HEK293 (cell line): ENCODE results near the gene ERBB4.
A peak's percentile ranks its signal among the peaks of the same experiment; 100 is the strongest.

Source experiments
- CTCF ChIA-PET: fragments of 350-600 bp; formaldehyde crosslinking; extraction: SDS; loops from one replicate; lab custom pipeline; 2021; ENCODE audit warnings: antibody characterized with exemption; lab: Yijun Ruan, JAX
- POLR2A ChIA-PET: fragments of 300-600 bp; formaldehyde crosslinking; extraction: SDS; loops from one replicate; lab custom pipeline; 2020; ENCODE audit warnings: antibody characterized with exemption, inconsistent platforms; lab: Yijun Ruan, JAX
- H3K27ac ChIP-seq: fragments of 200-500 bp; sonication (Bioruptor generic); 2 replicates; pipeline ENCODE4 v1.5.1; 2014; ENCODE audit warnings: low read depth, low read length, control low read depth, inconsistent platforms; ENCODE audit errors: extremely low read depth
- H3K36me3 ChIP-seq, 2 experiments: fragments of 200-500 bp in 1 of 2; sonication (Bioruptor generic) in 1 of 2; 1 replicate in 1 of 2; 2 replicates in 1 of 2; pipeline ENCODE4 v1.5.1; 2014 to 2017; ENCODE audit warnings: inconsistent platforms in 2 of 2, low read length in 2 of 2; ENCODE audit not compliant: control insufficient read depth in 2 of 2, insufficient read depth in 1 of 2
- H3K4me1 ChIP-seq: fragments of 200-500 bp; sonication (Bioruptor generic); 2 replicates; pipeline ENCODE4 v1.5.1; 2014; ENCODE audit warnings: mild to moderate bottlenecking, low read length, inconsistent platforms; ENCODE audit not compliant: control insufficient read depth, insufficient read depth
- H3K4me3 ChIP-seq: 2 replicates; pipeline ENCODE4 v1.5.1; 2011; ENCODE audit warnings: low read depth, mild to moderate bottlenecking, control low read depth, low read length, moderate library complexity
- H3K9me3 ChIP-seq: fragments of 200-500 bp; sonication (Bioruptor generic); 2 replicates; pipeline ENCODE4 v1.5.1; 2014; ENCODE audit warnings: low read depth, low read length, inconsistent platforms; ENCODE audit not compliant: control insufficient read depth, insufficient read depth
- FEZF1 ChIP-seq: fragments of 450-650 bp; formaldehyde crosslinking; IDR thresholded peaks from 2 replicates; pipeline ENCODE4 v1.5.1; 2016; ENCODE audit warnings: missing biosample characterization, missing genetic modification characterization
- HOXC10 ChIP-seq: sonication (generic); formaldehyde crosslinking; IDR thresholded peaks from 2 replicates; pipeline ENCODE4 v1.8.1; 2023; ENCODE audit warnings: mild to moderate bottlenecking, missing genetic modification reagents
- PRDM1 ChIP-seq: fragments of 450-650 bp; formaldehyde crosslinking; IDR thresholded peaks from 2 replicates; pipeline ENCODE4; 2016; ENCODE audit warnings: missing biosample characterization, missing genetic modification characterization
- PRDM6 ChIP-seq: fragments of 450-650 bp; formaldehyde crosslinking; IDR thresholded peaks from 2 replicates; pipeline ENCODE4 v1.5.1; 2017; ENCODE audit warnings: missing biosample characterization, missing genetic modification characterization
- YY1 ChIP-seq: fragments of 450-650 bp; formaldehyde crosslinking; IDR thresholded peaks from 2 replicates; pipeline ENCODE4 v1.5.1; 2018; ENCODE audit warnings: missing biosample characterization, missing genetic modification characterization
- ZBTB11 ChIP-seq: fragments of 450-650 bp; formaldehyde crosslinking; conservative IDR thresholded peaks from 2 replicates; pipeline ENCODE4 v1.5.1; 2016; ENCODE audit warnings: low read depth, missing biosample characterization, missing genetic modification characterization
- ZFP3 ChIP-seq: fragments of 450-650 bp; formaldehyde crosslinking; IDR thresholded peaks from 2 replicates; pipeline ENCODE4 v1.5.1; 2016; ENCODE audit warnings: low read depth, missing biosample characterization, missing genetic modification characterization
- ZFP69B ChIP-seq: fragments of 450-650 bp; formaldehyde crosslinking; IDR thresholded peaks from 2 replicates; pipeline ENCODE4 v1.5.1; 2016; ENCODE audit warnings: missing biosample characterization, missing genetic modification characterization
- ZNF433 ChIP-seq: fragments of 450-650 bp; formaldehyde crosslinking; IDR thresholded peaks from 2 replicates; pipeline ENCODE4 v1.5.1; 2016; ENCODE audit warnings: missing biosample characterization, missing genetic modification characterization, low read depth
- ZNF518A ChIP-seq: fragments of 450-650 bp; formaldehyde crosslinking; conservative IDR thresholded peaks from 2 replicates; pipeline ENCODE4 v1.5.1; 2016; ENCODE audit warnings: low read depth, missing biosample characterization, missing genetic modification characterization
- ZNF549 ChIP-seq: fragments of 450-650 bp; IDR thresholded peaks from 2 replicates; pipeline ENCODE4 v1.5.1; 2018; ENCODE audit warnings: missing biosample characterization, missing genetic modification characterization, mild to moderate bottlenecking, inconsistent platforms, moderate library complexity
- ZNF580 ChIP-seq: fragments of 450-650 bp; formaldehyde crosslinking; IDR thresholded peaks from 2 replicates; pipeline ENCODE4 v1.5.1; 2016; ENCODE audit warnings: missing biosample characterization, missing genetic modification characterization
- ZNF621 ChIP-seq: fragments of 450-650 bp; formaldehyde crosslinking; IDR thresholded peaks from 2 replicates; pipeline ENCODE4 v1.5.1; 2017; ENCODE audit warnings: missing biosample characterization, missing genetic modification characterization
- ZNF639 ChIP-seq: fragments of 450-650 bp; formaldehyde crosslinking; IDR thresholded peaks from 2 replicates; pipeline ENCODE4 v1.5.1; 2016; ENCODE audit warnings: missing biosample characterization, missing genetic modification characterization
- ZNF658 ChIP-seq: fragments of 450-650 bp; formaldehyde crosslinking; IDR thresholded peaks from 2 replicates; pipeline ENCODE4; 2016; ENCODE audit warnings: missing biosample characterization, missing genetic modification characterization
- ZNF785 ChIP-seq: fragments of 450-650 bp; formaldehyde crosslinking; IDR thresholded peaks from 2 replicates; pipeline ENCODE4 v1.5.1; 2016; ENCODE audit warnings: missing biosample characterization, missing genetic modification characterization
- ZNF792 ChIP-seq: fragments of 450-650 bp; formaldehyde crosslinking; IDR thresholded peaks from 2 replicates; pipeline ENCODE4 v1.5.1; 2016; ENCODE audit warnings: missing biosample characterization, missing genetic modification characterization

The ERBB4 gene

GRCh38 chr2:212327171-212327809 lies 211.3 kb downstream of the ERBB4 start (continued):
- no peak for TF ChIP-seq ZBTB11
- no peak for TF ChIP-seq ZFP3 (tag by site-specific recombination)
- TF ChIP-seq ZNF658 (tag by site-specific recombination), result no peak
- no peak for TF ChIP-seq ZNF785 (tag by site-specific recombination)
- no peak for TF ChIP-seq ZNF549 (tag by site-specific recombination)
- TF ChIP-seq ZFP69B (tag by site-specific recombination), result peak; percentile 81

- Histone ChIP-seq H3K4me3 (no peak overlapping the region), H3K27ac (no peak overlapping the region), H3K9me3 (no peaks in the 10 kb centered on the region), H3K36me3 (no peaks in the 10 kb centered on the region), H3K4me1 (peaks cover 9% of the 10 kb centered on the region; the same call in 1 of the 2 replicates)
- POLR2A ChIA-PET, result no interaction called here
- CTCF ChIA-PET, result no interaction called here
- no peak for TF ChIP-seq FEZF1 (tag by site-specific recombination)
- no peak for TF ChIP-seq YY1 (tag by site-specific recombination)
- TF ChIP-seq HOXC10 (CRISPR knock-in tag), result no peak
- no peak for TF ChIP-seq ZNF621 (tag by site-specific recombination)
Observed at GRCh38 chr2:212318636-212319035, 220.0 kb downstream of the ERBB4 start.

- Histone ChIP-seq H3K36me3 (no peaks in the 10 kb centered on the region), H3K9me3 (no peaks in the 10 kb centered on the region), H3K4me1 (peaks cover 11% of the 10 kb centered on the region), H3K27ac (no peak overlapping the region)
- CTCF ChIA-PET, result interaction anchor here (1.7 kb wide), 1 partner anchor 206 kb away, joined by 6 read pairs; no protein-coding TSS in a partner anchor
- POLR2A ChIA-PET, result no interaction called here
- TF ChIP-seq ZNF792 (tag by site-specific recombination) (no peak), PRDM6 (tag by site-specific recombination) (peak; percentile 75)
- TF ChIP-seq, all 188 proteins: peak for 1
- no peak overlapping the region for H3K4me3 ChIP-seq
Observed at GRCh38 chr2:212314680-212315079, 223.9 kb downstream of the ERBB4 start.

- ChIA-PET CTCF (no interaction called here), POLR2A (no interaction called here)
- H3K4me3 ChIP-seq, result no peak overlapping the region
- peaks cover 9% of the 10 kb centered on the region for H3K4me1 ChIP-seq
- no peaks in the 10 kb centered on the region for H3K9me3 ChIP-seq
- no peak overlapping the region for H3K27ac ChIP-seq
- H3K36me3 ChIP-seq, result no peaks in the 10 kb centered on the region
- no peak for TF ChIP-seq ZNF580 (tag by site-specific recombination)
- peak; percentile 58; the same call in 1 of the 2 replicates for TF ChIP-seq PRDM1 (tag by site-specific recombination)
- TF ChIP-seq FEZF1 (tag by site-specific recombination), result no peak
- no peak for TF ChIP-seq ZNF433 (tag by site-specific recombination)
- TF ChIP-seq ZNF518A (tag by site-specific recombination), result no peak
- TF ChIP-seq ZNF639 (tag by site-specific recombination), result no peak
Observed at GRCh38 chr2:212311807-212312404, 226.7 kb downstream of the ERBB4 start.
